SK-N-MC (cell line): ENCODE measurements around the gene TEAD2.

Source experiments
- DNase-seq: peaks from one replicate; pipeline ENCODE4 v3.0.0-alpha.2; 2011; ENCODE audit warnings: low read depth, low spot score
- H3K27ac ChIP-seq: fragments of 200-600 bp; sonication (generic); 2 replicates; pipeline ENCODE4 v1.5.1; 2016; ENCODE audit warnings: mixed run types
- H3K36me3 ChIP-seq: fragments of 200-600 bp; sonication (generic); 2 replicates; pipeline ENCODE4 v1.6.1; 2017; ENCODE audit warnings: antibody characterized with exemption, low read length, mixed read lengths; ENCODE audit not compliant: insufficient read depth
- H3K4me3 ChIP-seq: fragments of 200-600 bp; sonication (generic); 2 replicates; pipeline ENCODE4 v1.5.1; 2016
- H3K9ac ChIP-seq: fragments of 200-600 bp; sonication (generic); 2 replicates; pipeline ENCODE4 v1.8.0; 2017; ENCODE audit warnings: mixed run types, mixed read lengths; ENCODE audit not compliant: insufficient read length
- H3K9me3 ChIP-seq: fragments of 200-600 bp; sonication (generic); 2 replicates; pipeline ENCODE4 v1.6.1; 2017; ENCODE audit warnings: low read depth, mild to moderate bottlenecking, antibody characterized with exemption, low read length, moderate library complexity, mixed read lengths
- EZH2 ChIP-seq: fragments of 200-600 bp; sonication (generic); IDR thresholded peaks from one replicate; pipeline ENCODE4 v1.6.1; 2017; ENCODE audit warnings: antibody characterized with exemption
- FOXP2 ChIP-seq: optimal IDR thresholded peaks from 2 replicates; pipeline ENCODE3; 2011; ENCODE audit warnings: mild to moderate bottlenecking, moderate library complexity; ENCODE audit not compliant: insufficient read depth; ENCODE audit errors: extremely low read length, control extremely low read depth
- POLR2AphosphoS5 ChIP-seq: IDR thresholded peaks from 2 replicates; pipeline ENCODE4 v1.6.1; 2012; ENCODE audit warnings: mild to moderate bottlenecking, low read depth, low read length, borderline replicate concordance

Gene TEAD2

DNA sequence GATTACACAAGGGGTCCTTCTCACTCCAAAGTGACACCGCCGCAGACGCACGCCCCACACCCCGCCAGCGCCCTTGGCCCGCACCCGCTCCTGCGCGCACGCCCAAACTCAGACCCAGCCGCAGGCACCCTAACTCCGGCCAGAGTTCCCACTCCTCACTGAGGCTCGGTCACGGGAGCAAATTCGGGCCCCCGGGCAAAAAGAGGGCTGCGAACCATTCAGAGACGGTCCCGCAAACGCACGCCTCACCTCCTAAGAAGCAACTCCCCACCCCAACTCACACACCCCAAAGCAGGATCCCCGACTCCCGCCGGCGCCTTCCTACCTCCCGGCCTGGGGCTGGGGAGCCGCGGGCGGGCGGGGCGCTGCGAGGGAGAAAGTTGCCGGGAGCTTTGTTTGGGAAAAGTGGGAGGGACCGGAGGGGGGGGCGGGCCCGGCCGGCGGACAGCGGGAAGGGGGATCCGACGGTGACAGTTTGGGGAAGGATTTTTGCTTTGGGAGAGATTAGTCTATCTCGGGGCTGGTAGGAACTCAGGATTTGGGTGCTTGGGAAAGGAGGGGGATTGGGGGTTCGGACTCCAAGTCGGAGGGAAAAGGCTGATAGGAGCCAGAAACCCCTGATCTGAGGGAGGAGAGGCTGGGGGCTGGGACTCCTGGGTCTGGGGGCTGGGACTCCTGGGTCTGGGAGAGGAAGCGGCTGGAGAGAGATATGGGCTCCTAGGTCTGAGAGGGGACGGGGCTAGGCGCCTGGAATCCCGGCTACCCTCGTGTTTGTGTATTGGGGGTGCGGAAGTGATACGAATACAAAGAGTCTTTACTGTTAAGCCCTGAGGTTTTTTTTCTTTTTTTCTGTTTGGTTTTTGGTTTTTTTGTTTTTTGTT lies at the start of gene TEAD2:
TEAD2 (minus strand) TSS at position 369 of the 881 bp plus-strand sequence. CDS start 2,341 bp downstream, outside the sequence.
- Histone ChIP-seq H3K4me3 (peak within 1 kb of the TSS; percentile 98), H3K9ac (peak within 1 kb of the TSS; percentile 99), H3K36me3 (peaks cover 30% of the 10 kb centered on the region), H3K9me3 (no peaks in the 10 kb centered on the region), H3K27ac (peak within 1 kb of the TSS; percentile 98)
- TF ChIP-seq FOXP2 (no peak), POLR2AphosphoS5 (peak; percentile 79)
- no peak for DNase-seq

DNA sequence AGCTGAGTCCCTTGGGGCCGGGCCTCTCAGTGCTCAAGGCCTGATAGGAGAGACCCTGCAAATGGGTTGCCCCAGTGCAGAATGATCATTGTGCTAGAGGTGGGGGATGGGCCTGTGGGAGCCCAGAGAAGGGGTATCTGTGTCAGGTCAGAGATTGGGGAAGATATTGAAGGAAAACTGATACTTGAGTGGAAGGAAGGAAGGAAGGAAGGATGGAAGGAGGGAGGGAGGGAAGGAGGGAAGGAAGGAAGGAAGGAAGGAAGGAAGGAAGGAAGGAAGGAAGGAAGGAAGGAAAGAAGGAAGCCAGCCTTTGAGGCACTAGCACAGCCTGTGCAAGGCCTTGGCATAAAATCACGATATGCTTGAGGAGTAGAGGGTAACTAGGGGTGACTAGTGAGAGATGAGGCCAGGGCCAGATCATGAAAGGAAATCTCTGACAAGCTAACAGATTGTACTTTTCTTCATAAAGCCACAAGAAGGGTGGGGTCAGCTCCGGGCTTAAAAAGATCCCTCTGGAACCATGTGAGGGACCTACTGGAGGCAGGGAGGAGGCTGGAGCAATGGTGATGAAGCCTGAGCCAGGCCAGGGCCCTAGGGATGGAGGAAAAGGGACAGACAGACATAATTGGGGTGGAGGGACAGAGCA lies 49.6 kb upstream of the TEAD2 start:
- peak overlapping the region; percentile 98 for H3K27ac ChIP-seq
- peak overlapping the region; percentile 56 for H3K4me3 ChIP-seq
- no peaks in the 10 kb centered on the region for H3K36me3 ChIP-seq
- TF ChIP-seq FOXP2 (no peak), EZH2 (no peak), POLR2AphosphoS5 (peak; percentile 64; the same call in 1 of the 2 replicates)
- peak overlapping the region; percentile 76 for H3K9ac ChIP-seq
- DNase-seq = peak; percentile 81
- H3K9me3 ChIP-seq = no peaks in the 10 kb centered on the region

DNA sequence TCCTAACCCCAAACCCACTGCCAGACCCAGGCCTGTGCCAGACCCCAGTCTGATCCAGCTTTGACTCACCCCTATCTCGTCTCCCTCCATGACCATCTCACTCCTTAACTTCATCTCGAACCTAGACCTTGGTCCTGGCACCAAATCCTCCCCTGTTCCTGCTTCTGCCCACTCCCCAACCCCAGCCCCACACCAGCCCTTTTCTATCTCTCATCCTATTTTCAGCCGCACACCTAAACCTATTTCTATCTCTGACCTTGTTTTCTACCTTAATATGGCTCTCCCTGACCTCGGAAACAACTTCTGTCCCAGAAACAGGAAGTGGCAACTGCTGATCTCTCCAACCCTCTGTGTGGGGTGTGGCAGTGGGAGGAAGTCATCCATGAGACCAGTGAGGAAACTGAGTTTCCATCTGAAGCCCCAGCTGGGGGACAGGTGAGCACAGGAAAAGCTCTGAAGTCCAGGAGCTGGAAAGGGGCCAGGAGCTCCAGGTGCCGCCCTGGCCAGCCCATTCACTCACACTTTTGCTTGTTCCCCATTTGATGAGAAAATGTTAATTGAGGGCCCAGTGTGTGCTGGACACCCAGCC lies 47.3 kb upstream of the TEAD2 start:
- no peaks in the 10 kb centered on the region for H3K36me3 ChIP-seq
- H3K4me3 ChIP-seq = no peak overlapping the region
- no peak overlapping the region for H3K9ac ChIP-seq
- no peak for DNase-seq
- H3K27ac ChIP-seq = peak overlapping the region; percentile 79
- no peak for TF ChIP-seq POLR2AphosphoS5
- no peak for TF ChIP-seq EZH2
- no peak for TF ChIP-seq FOXP2
- no peaks in the 10 kb centered on the region for H3K9me3 ChIP-seq

DNA sequence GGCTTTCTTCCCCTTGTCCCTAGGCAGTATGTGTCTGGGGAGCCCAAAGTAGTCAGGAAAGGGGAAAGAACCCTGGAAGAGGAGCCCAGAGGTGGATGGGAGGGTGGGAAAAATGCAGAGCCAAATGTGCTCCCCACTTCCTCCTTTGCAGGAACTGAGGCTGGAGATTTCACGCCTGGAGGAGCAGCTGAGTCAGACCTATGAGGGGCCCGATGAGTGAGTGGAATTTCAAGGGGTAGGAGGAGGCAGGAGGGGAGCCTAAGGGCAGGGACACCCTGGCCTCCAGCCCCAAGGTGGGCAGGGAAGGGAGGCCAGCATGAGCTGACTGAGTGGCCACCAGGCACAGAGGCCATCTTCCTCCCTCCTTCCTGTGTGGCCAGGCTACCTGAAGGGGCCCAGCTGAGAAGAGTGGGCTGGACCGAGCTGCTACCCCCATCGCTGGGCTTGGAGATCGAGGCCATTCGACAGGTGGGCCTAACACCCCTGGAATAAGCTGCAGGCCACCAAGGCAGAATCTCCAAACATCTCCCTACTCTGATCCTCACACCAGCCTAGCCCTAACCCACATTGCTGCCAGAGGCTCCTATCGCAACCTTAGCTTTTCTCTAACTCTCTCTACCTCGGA lies 46.7 kb upstream of the TEAD2 start:
- peak overlapping the region; percentile 56 for H3K9ac ChIP-seq
- peak overlapping the region; percentile 79 for H3K27ac ChIP-seq
- TF ChIP-seq POLR2AphosphoS5 = no peak
- TF ChIP-seq FOXP2 = no peak
- no peak for TF ChIP-seq EZH2
- no peaks in the 10 kb centered on the region for H3K9me3 ChIP-seq
- no peaks in the 10 kb centered on the region for H3K36me3 ChIP-seq
- no peak overlapping the region for H3K4me3 ChIP-seq
- DNase-seq = no peak

DNA sequence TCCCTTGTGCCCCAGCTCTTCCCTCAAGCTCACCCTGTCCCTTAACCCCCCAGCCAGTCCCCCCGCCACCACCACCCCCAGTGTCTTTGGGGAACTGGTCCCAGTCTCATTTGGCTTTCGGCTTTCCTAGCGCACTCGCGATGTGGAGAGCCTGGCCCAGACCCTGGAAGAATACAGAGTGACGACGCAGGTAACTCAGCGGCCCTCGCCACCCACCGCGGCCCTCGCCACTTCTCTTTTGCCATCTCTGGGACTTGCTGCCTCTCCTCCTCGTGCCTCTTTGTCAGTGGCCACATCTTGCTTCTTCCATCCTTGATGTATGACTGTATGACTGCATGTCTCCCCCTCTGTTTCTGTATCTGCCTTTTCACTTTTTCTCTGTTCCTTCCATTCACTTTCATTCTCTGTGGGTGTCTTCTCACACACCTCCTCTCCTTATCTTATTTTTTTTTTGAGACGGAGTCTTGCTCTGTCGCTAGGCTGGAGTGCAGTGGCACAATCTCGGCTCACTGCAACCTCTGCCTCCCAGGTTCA lies 45.3 kb upstream of the TEAD2 start:
- H3K9ac ChIP-seq = no peak overlapping the region
- H3K27ac ChIP-seq = 0 out of 2 replicates have a peak overlapping the region, but pooled peaks have one; percentile 79
- no peak for DNase-seq
- H3K9me3 ChIP-seq = no peaks in the 10 kb centered on the region
- TF ChIP-seq EZH2 (no peak), POLR2AphosphoS5 (no peak), FOXP2 (no peak)
- H3K36me3 ChIP-seq = no peaks in the 10 kb centered on the region
- no peak overlapping the region for H3K4me3 ChIP-seq

DNA sequence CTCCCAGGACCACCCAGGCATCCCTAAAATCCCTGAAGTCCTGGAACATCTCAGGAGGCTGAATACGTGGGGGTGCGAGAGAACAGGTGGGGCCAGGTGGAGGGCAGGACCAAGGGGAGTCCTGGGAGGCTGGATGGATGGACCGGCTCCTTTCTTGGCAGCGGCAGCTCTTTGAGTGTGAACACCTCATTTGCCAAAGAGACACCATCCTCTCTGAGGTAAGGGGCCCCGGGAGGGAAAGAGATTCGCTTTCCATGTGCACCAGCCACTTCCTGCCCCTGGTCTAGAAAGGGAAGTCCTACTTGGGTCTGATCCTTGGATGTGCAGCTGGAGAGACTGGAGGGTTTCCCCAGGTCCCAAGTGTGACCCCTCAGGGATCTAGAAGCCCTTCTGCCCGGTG lies 44.9 kb upstream of the TEAD2 start:
- Histone ChIP-seq H3K36me3 (no peaks in the 10 kb centered on the region), H3K4me3 (no peak overlapping the region), H3K27ac (no peak overlapping the region), H3K9ac (no peak overlapping the region), H3K9me3 (no peaks in the 10 kb centered on the region)
- no peak for DNase-seq
- TF ChIP-seq EZH2 (no peak), FOXP2 (no peak)

DNA sequence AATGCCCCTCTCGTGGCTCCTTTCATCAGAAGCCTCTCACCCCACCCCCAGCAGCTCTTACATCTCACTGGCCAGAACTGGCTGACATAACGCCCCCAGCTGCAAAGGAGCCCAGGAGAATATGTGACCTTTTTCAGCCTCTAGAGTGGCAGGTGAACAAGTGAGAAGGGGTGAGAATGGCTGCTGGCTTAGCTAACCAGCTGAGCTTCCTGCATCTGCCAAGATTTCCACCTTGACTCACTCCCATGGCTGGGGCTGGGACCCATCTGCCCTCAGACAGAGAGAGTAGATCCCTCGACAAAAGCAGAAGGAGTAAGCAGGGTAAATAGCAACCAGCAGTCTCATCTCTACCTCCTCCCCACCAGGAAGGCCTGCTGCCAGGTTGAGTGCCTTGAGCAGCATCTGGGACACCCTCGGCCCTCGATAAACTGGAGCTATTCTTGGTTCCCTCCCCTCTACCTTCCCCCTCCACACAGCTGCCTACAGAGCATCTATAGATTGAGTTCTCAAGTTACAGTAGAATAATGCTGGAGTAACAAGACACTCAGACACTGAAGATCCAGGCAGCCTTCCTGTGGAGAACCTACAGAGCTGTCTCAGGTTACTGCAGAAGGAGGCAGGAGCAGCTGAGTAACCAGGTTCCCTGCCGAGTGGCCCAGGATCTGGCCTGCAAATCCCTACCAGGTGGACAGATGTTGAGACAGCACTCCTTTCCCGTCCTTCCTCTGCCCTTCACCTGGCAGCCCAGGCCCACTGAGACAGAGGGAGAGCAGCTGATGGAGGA lies 41.4 kb upstream of the TEAD2 start:
- Histone ChIP-seq H3K27ac (peak overlapping the region; percentile 64), H3K36me3 (no peaks in the 10 kb centered on the region), H3K9ac (no peak overlapping the region), H3K4me3 (no peak overlapping the region), H3K9me3 (no peaks in the 10 kb centered on the region)
- DNase-seq = no peak
- TF ChIP-seq EZH2 (no peak), FOXP2 (no peak), POLR2AphosphoS5 (no peak)

DNA sequence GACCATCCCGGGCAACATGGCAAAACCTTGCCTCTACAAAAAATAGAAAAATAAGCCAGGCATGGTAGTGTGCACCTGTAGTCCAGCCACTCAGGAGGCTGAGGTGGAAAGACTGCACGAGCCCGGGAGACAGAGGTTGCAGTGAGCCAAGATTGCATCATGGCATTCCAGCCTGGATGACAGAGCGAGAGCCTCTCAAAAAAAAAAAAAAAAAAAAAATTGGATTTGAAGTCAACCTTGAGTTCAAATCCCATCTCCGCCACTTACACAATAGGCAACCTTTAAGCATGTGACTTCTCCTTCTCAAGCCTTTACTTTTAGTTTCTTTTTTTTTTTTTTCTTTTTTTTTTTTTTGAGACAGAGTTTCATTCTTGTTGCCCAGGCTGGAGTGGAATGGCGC lies 37.8 kb upstream of the TEAD2 start:
- Histone ChIP-seq H3K27ac (no peak overlapping the region), H3K9me3 (no peaks in the 10 kb centered on the region), H3K4me3 (no peak overlapping the region), H3K9ac (no peak overlapping the region), H3K36me3 (no peaks in the 10 kb centered on the region)
- no peak for TF ChIP-seq FOXP2
- no peak for TF ChIP-seq EZH2
- no peak for TF ChIP-seq POLR2AphosphoS5
- no peak for DNase-seq
